WERI-Rb-1 (cell line): ENCODE results near the gene CHSY1.

ENCODE experiments used
- DNase-seq: peaks from one replicate; pipeline ENCODE4 v3.0.0-alpha.2; 2020
- H3K27ac ChIP-seq: fragments of 250-450 bp; sonication (Bioruptor Pico); 2 replicates; pipeline ENCODE4 v1.5.1; 2020; ENCODE audit warnings: mild to moderate bottlenecking, moderate library complexity
- H3K27me3 ChIP-seq: fragments of 250-450 bp; sonication (Bioruptor Pico); 2 replicates; pipeline ENCODE4 v1.5.1; 2021; ENCODE audit warnings: mild to moderate bottlenecking, low read depth, moderate library complexity; ENCODE audit not compliant: insufficient read depth, severe bottlenecking
- H3K36me3 ChIP-seq: fragments of 250-450 bp; sonication (Bioruptor Pico); 2 replicates; pipeline ENCODE4 v1.5.1; 2020; ENCODE audit warnings: mild to moderate bottlenecking, moderate library complexity
- H3K4me3 ChIP-seq: 2 replicates; pipeline ENCODE4 v1.5.1; 2011; ENCODE audit warnings: low read depth, mild to moderate bottlenecking, control low read depth, low read length
- H3K9me3 ChIP-seq: fragments of 250-450 bp; sonication (Bioruptor Pico); 2 replicates; pipeline ENCODE4 v1.5.1; 2021; ENCODE audit warnings: mild to moderate bottlenecking, moderate library complexity; ENCODE audit not compliant: severe bottlenecking
- CTCF ChIP-seq: IDR thresholded peaks from 2 replicates; pipeline ENCODE4 v1.5.1; 2011; ENCODE audit warnings: low read depth, mild to moderate bottlenecking, control low read depth, inconsistent platforms, low read length

Gene CHSY1

DNA sequence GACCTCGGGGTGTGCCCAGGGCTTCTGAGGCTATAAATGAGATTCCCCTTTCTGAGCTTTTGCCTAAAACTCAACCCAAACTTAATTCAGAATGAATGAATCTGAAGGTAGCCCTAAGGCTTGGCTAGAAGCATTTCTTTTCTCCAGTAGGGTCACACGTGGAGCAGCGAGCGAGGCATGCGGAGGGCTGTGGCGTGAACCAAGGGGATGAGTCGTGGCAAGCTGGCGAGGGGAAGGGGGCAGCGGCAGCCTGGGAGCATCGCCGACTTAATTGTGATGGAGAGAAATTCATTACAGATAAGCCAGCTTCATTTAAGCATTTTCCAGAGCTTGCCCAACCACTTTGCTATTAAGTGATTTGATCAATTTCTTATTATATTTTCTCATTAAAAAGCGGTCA is 79.9 kb downstream of the CHSY1 start:
- Histone ChIP-seq H3K27me3 (no peaks in the 10 kb centered on the region), H3K9me3 (no peaks in the 10 kb centered on the region), H3K27ac (no peak overlapping the region), H3K36me3 (peaks cover 7% of the 10 kb centered on the region), H3K4me3 (peak overlapping the region; percentile 18)
- no peak for DNase-seq
- TF ChIP-seq CTCF: no peak

- Histone ChIP-seq H3K4me3 (no peak overlapping the region), H3K27ac (no peak overlapping the region), H3K36me3 (no peaks in the 10 kb centered on the region), H3K9me3 (peaks cover 11% of the 10 kb centered on the region), H3K27me3 (no peaks in the 10 kb centered on the region)
- DNase-seq: no peak
- no peak for TF ChIP-seq CTCF
Observed at GRCh38 chr15:101170568-101171350, 81.1 kb downstream of the CHSY1 start.

DNA sequence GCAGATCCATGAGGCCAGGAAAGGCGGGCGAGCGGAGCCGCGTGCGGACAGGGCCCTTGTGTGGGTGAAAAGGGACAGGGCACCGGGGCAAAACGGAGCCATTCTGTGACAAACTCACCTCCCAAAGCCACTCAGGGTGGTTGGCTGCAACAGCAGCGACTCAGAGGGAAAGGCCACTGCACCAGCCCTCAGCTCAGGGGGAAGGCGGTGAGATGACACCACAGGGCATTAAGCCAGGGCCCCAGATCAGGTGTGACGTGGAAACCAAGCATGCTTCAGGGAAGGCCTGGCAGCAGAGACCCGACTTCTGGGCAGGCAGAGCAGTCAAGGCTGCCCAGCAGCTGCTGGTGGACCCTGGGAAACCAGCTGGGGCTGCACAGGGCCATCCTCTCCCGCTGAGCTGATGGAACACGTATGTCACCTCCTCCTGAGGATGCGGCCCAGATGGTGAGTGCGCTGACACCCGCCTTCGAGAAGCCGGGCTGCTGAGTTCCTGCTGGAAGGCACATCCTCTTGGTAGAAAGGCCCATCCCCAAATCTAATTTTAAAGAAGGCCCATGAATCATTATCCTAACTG is 82.3 kb downstream of the CHSY1 start:
- no peak for TF ChIP-seq CTCF
- Histone ChIP-seq H3K36me3 (no peaks in the 10 kb centered on the region), H3K9me3 (peaks cover 15% of the 10 kb centered on the region), H3K27me3 (no peaks in the 10 kb centered on the region), H3K27ac (no peak overlapping the region), H3K4me3 (no peak overlapping the region)
- no peak for DNase-seq

DNA sequence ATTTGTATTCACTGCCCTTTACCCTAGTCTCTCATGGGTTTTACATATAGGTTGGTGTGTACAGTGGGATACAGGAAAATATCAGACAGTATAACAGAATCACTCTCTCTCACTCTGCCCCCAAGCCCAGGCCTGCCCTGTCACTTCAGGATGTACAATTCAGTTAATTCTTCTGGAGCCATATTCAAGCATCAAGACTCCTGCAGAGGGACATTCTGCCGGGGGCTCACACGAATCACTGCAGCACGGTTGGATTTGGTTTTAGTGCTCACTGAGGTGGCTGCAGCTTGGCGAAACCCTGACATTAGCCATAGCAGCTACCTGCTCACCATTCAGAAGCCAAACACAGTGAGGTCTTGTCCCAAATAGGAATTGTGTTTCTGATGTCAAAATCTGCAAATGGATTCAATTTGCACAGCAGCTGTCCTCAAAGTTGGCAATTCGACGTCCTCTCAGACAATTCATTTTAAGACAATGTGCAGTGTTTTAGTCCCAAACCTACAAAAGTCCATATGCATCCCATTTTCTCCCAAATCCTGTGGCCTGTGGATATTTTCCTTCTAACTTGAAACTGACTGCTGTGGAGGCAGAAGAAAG is 82.9 kb downstream of the CHSY1 start:
- H3K27me3 ChIP-seq: no peaks in the 10 kb centered on the region
- H3K9me3 ChIP-seq: peaks cover 15% of the 10 kb centered on the region
- DNase-seq: no peak
- H3K4me3 ChIP-seq: no peak overlapping the region
- H3K36me3 ChIP-seq: no peaks in the 10 kb centered on the region
- TF ChIP-seq CTCF: no peak
- no peak overlapping the region for H3K27ac ChIP-seq

DNA sequence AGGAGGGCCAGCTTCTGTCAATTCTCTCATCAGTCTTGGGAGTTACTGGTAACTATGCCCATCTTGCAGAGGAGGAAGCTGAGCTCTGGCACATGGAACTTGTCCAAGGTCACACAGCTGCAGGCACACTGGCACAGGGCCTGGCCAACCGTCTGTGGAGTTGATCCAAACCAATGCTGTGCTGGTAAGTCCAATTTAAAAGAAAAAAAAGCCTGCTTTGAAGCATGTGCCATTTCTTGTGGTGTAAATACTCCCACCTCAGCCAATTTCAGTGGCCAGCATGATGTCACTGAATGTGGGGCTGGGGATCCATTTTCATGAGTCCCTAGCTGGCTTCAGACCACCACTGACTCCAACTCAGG is 83.4 kb downstream of the CHSY1 start:
- Histone ChIP-seq H3K4me3 (no peak overlapping the region), H3K36me3 (no peaks in the 10 kb centered on the region), H3K27ac (no peak overlapping the region), H3K27me3 (no peaks in the 10 kb centered on the region), H3K9me3 (peaks cover 15% of the 10 kb centered on the region)
- TF ChIP-seq CTCF: no peak
- no peak for DNase-seq
